GM21825 (cell line): ENCODE measurements around the gene ULK4.

ENCODE experiments used
- ATAC-seq: cut with Tn5 transposase; IDR thresholded peaks from one replicate; pipeline ENCODE4 v1.9.1; 2021; ENCODE audit warnings: mild to moderate bottlenecking, moderate library complexity; ENCODE audit not compliant: unreplicated experiment

ULK4 gene

DNA sequence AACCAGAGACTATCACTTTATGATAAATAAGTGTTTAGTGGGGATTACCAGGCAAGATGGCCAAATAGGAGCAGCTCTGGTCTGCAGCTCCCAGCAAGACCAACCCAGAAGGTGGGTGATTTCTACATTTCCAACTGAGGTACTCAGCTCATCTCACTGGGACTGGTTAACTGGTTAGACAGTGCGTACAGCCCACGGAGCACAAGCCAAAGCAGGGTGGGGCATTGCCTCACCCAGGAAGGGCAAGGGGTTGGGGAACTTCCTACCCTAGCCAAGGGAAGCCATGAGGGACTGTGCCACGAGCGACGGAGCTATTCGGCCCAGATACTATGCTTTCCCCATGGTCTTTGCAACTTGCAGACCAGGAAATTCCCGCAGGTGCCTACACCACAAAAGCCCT lies 591.6 kb downstream of the ULK4 start:
- ATAC-seq, result no peak

GRCh38 chr3:41369838-41370237 lies 592.1 kb downstream of the ULK4 start:
- no peak for ATAC-seq

- no peak for ATAC-seq
Measured at GRCh38 chr3:41365973-41366372, 595.9 kb downstream of the ULK4 start.

DNA sequence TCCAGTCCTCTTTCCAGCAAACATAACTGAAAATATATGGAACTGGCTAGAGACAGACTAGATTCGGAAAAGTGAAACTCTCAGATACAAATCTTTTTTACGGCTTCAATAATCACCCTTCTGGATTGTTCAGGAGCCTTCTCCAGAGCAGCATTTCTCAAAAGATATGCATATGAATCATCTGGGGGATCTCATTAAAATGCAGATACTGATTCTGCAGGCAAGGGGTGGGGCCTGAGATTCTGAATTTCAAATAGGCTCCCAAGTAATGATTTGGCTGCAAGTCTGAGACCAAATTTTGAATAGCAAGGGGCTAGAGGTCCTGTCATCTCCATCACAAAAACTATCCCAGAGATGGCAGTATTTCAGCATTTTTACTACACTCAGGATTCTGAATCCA lies 597.2 kb downstream of the ULK4 start:
- no peak for ATAC-seq

DNA sequence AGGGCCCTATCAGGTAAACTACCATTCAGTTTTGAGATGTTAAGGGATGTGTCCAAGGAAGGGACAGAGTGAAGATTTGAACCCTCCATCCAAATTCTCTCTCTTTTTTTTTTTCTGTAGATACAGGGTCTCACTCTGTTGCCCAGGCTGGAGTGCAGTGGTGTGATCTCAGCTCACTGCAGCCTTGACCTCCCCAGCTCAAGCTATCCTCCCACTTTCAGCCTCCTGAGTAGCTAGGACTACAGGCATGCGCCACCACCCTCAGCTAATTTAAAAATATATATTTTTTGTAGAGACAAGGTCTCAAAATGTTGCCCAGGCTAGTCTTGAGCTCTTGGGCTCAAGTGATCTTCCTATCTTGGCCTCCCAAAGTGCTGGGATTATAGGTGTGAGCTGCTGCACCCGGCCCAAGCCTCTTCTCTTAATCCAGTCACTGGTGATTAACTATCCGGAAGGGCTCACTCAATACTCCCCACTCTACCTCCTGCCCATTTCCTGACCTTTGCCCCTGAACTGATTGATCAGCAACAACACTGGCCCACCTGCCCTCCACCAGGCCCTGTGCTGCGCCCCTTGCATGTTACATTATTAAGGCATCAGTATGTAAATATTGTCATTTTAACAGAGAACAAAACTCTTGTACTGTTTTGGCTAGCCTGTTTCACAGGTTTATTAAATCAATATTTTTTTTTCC lies 597.9 kb downstream of the ULK4 start:
- ATAC-seq, result no peak

DNA sequence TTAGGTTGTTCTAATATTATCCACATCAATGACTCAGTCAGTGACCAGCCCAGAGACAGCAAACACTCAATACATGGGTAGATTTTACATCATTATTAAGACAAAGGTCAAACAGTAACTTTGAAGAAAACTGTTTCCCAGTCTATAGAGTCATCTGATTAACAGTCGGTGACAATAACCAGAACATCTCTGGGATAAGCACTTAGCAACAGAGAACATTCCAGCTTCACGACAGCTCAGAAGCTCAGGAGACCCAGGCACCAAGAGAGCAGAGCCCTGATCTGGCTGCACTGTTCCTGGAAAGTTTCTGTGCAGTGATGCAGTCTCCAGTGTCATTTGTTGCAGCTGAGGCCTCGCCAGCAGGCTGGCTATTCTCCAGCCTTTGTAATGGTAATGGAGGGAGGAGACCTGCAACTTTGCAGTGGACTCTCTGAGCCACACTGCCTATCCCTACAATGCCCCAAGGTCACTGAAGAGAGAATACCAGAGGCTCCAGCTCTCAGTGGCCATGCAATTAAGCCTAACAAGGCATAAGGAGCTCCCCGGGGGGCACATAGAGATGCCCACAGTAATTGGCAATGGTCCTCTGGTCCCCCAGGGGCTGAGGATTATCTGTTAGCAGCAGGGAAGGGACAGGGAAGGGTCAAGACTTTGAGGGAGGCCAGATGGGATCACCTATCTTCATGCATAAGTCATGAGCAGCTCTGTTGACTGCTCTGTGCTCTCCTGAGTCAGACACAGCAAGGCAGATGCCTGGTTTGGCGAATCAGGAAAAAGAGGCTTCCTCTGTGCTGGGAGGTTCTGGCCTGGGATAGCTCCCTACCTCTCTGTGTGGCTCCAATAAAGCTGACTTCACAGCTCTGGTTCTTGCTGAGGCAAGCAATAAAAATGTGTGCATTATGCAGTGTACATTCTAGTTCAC lies 599.0 kb downstream of the ULK4 start:
- ATAC-seq, result no peak

- no peak for ATAC-seq
Measured at GRCh38 chr3:41357271-41357670, 604.6 kb downstream of the ULK4 start.

- ATAC-seq, result no peak
Measured at GRCh38 chr3:41356775-41357174, 605.1 kb downstream of the ULK4 start.

DNA sequence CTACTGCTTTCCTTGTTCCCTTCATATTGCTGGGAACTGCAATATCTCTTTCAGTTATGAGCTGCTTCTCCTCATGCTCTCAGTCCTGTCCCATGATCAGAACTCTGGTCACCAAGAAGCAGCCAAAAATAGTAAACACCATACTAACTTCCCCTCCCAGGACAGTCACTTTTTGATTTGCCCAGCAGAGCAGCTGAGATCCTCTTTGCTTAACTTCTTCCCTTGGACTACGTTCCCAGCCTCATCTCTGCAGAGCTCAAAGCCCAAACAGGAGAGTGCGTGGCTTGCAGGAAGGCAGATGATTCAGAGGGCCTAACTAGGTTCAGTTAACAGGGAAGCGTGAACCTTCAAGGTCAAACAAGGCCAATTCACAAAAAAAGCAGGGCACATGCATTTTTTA lies 609.4 kb downstream of the ULK4 start:
- no peak for ATAC-seq

- no peak for ATAC-seq
Measured at GRCh38 chr3:41350441-41350840, 611.5 kb downstream of the ULK4 start.

- no peak for ATAC-seq
Measured at GRCh38 chr3:41348401-41348800, 613.5 kb downstream of the ULK4 start.

DNA sequence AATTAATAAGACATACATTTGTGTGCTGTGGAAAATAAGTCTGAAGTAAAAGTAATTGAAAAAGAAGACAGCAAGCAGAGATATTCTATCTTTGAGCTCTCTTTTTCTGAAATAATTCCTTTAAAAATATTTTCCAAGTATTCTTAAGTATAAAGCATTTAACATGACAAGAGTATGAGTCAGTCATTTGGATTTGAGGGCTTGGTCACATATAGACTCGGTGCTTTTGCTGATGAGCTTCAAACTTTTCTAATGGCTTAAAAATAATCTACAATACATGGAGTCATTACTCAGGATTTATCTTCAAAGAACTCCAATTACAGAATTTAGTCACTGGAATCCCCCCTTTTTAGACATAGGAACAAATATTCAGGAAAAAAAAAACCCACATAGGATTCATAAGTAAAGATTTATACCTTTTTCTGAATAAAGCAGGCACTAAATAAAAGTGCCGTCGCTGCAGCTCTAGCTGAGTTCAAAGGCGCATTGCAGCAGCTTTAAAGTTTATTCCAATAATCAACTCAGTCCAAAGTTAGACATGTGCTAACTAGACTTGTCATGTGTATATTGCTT lies 615.1 kb downstream of the ULK4 start:
- no peak for ATAC-seq

DNA sequence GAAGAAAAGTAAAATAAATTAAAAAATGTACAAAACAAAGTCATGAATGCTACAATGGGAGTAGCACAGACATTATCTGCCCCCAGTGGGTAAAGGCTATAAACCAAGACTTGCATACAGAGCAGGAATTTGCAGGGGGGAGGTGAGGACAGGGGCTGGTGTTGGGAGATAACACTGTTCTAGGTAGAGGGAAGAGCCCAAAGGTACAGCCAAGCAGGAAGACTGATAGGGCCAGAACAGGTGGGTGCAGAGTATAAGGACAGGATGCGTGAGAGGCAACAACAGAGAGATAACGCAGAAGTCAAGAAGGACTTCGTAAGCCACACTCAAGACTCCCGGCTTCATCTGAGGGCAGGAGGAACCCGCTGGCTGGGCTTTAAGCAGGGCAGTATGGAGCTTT lies 616.1 kb downstream of the ULK4 start:
- no peak for ATAC-seq

DNA sequence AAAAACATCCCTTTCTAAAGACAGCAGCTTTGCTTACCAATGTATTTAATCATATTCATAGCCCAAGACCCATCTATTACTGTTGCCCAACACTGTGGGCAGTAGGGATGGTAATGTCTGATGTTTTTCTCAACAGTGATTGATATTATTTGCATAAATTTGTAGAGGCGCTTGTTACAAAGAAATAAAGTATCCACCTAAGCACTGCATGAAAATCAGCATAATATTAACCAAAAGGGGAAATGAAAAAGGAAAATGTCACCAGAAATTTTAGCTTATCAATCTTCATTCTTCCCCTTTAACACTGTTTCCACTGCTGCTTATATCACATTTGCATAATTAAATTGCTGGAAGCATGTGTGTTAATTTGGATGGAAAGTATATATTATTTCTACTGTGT lies 622.1 kb downstream of the ULK4 start:
- no peak for ATAC-seq

DNA sequence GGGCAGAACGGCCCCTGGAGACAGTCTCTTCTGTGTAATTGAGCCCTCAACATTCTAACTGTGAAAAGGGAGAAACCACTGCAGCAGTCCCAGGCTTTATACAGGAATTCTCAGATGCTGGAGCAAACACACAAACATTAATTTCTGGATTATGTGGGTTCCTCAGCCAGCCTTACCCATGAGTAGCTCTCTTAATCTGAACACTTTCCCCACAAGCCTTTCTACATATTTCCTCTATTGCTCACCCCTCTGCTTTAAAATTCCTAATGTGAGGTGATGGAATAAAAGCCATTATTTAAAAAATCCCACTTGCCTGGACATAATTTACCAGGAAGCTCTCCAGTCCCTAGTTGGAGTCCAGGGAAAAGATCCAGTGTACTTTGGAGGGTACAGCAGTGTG lies 623.6 kb downstream of the ULK4 start:
- ATAC-seq, result no peak

- ATAC-seq, result no peak
Measured at GRCh38 chr3:41334426-41334825, 627.5 kb downstream of the ULK4 start.

GRCh38 chr3:41331041-41331440 lies 630.9 kb downstream of the ULK4 start:
- no peak for ATAC-seq

DNA sequence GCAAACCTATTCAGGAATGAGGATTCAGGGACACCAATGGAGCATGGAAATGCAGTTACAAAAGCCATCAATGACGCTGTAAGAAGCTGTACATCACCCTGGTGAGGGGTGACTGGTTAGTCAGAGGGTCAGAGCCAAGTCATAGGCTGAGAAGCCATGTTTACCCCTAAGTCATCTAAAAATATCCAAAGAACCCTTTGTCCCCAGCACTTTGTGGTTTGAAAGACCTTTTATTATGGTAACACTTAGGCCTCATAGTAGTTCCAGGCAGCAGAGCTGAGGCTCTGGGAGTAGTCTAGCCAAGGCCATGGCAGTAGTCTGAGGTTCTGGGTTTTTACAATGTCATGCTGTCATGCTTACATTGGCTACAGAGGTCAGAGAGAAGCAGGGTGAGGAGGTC lies 631.4 kb downstream of the ULK4 start:
- no peak for ATAC-seq

DNA sequence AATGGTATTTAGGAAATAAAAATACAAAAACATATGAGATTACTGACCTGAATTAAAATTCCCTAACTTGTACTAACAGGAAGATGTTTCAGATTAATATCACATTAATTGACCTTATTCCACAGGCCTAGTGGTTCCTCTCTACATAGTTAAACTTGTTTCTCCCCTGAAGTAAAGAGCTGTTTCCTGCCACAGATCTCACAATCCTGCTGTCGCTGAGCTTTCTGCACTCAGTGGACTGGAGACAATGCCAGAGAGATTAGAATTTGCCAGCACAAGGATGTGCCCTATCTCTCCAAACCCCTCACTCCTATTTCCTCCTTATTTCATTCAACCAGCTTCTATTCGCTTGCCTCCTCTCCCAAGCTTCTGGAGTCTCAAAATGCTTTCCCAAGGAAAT lies 632.0 kb downstream of the ULK4 start:
- no peak for ATAC-seq

GRCh38 chr3:41328926-41329325 lies 633.0 kb downstream of the ULK4 start:
- no peak for ATAC-seq

DNA sequence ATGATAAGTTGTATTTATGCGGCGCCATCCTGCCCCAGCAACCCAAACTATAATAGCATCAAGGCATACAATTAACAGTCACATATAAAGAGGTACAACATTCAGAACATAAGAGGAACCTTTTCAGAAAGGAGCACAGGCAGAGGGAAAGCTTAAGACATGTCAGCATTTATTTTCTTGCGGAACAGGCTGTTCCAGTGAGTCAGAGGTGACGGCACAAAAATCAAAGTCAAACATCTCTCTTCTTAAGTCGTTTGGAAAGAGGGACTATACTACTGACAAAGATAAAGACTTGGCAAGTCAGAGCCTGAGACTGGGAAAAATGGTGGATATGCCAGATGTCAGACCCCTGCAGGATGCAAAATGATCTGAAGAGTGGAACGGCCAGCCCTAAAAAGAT lies 634.2 kb downstream of the ULK4 start:
- no peak for ATAC-seq

DNA sequence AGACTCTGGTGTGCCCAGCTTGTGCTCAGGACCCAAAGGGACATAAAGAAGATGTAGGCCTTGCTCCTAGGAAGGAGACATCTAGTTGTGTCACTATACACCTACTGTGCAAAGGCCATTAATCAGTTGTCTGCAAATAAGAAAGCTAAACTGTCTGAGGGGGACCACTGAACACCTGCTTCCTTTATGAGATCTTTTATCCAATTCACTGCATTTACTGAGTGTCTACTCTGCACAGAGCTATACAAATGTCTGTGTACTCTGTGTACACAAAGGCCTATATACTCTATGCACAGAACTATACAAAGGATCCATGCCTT lies 637.8 kb downstream of the ULK4 start:
- no peak for ATAC-seq
